Endothelial cell (in vitro differentiated cells): Measurements from ENCODE around the gene DNAH11. TPM values are rescaled to one million over a fixed set of nuclear protein-coding genes. Genes with fewer than 3 reads are reported as not detected.

Experiments used
- DNase-seq: peaks from one replicate; pipeline ENCODE4 v3.0.0; 2021; ENCODE audit warnings: low spot score
- H3K27ac Mint-ChIP-seq: one replicate; pipeline ENCODE4 v1.8.0; 2021; ENCODE audit warnings: mixed read lengths, inconsistent platforms; ENCODE audit not compliant: unreplicated experiment
- H3K27me3 Mint-ChIP-seq: one replicate; pipeline ENCODE4 v1.8.0; 2021; ENCODE audit warnings: mild to moderate bottlenecking, moderate library complexity, mixed read lengths, inconsistent platforms; ENCODE audit not compliant: unreplicated experiment
- H3K36me3 Mint-ChIP-seq: one replicate; pipeline ENCODE4 v1.8.0; 2021; ENCODE audit warnings: mild to moderate bottlenecking, low read depth, mixed read lengths, inconsistent platforms; ENCODE audit not compliant: unreplicated experiment
- H3K4me1 Mint-ChIP-seq: one replicate; pipeline ENCODE4 v1.8.0; 2021; ENCODE audit warnings: mild to moderate bottlenecking, mixed read lengths, inconsistent platforms; ENCODE audit not compliant: unreplicated experiment
- H3K4me3 Mint-ChIP-seq: one replicate; pipeline ENCODE4 v1.8.0; 2021; ENCODE audit warnings: mild to moderate bottlenecking, mixed read lengths, inconsistent platforms; ENCODE audit not compliant: unreplicated experiment
- H3K9me3 Mint-ChIP-seq: one replicate; pipeline ENCODE4 v1.8.0; 2021; ENCODE audit warnings: mixed read lengths, inconsistent platforms; ENCODE audit not compliant: unreplicated experiment
- CTCF ChIP-seq: fragments of 200-600 bp; sonication (generic); IDR thresholded peaks from one replicate; pipeline ENCODE4 v1.5.0; 2021; ENCODE audit warnings: antibody characterized with exemption; ENCODE audit not compliant: unreplicated experiment
- total RNA-seq: library from RNA; stranded (reverse); fragmentation: NEBNext Ultra II Directional; extraction: Animal tissue kit (Norgen Biotek cat#: 25700); gene quantifications from one replicate; pipeline ENCODE4 v1.2.1, GENCODE V29; 2021; ENCODE audit not compliant: unreplicated experiment

The DNAH11 gene
- total RNA-seq, 1 donor from 2014 or later: 0.18 TPM

- no peak overlapping the region for H3K4me3 Mint-ChIP-seq
Measured at GRCh38 chr7:21706131-21706530, 163.3 kb downstream of the DNAH11 start.

GRCh38 chr7:21707566-21707965, 164.7 kb downstream of the DNAH11 start:
- H3K27ac Mint-ChIP-seq: no peak overlapping the region
- no peak for TF ChIP-seq CTCF
- no peaks in the 10 kb centered on the region for H3K36me3 Mint-ChIP-seq
- peaks cover 3% of the 10 kb centered on the region for H3K4me1 Mint-ChIP-seq
- no peak for DNase-seq
- H3K9me3 Mint-ChIP-seq: no peaks in the 10 kb centered on the region
- H3K4me3 Mint-ChIP-seq: no peak overlapping the region
- no peaks in the 10 kb centered on the region for H3K27me3 Mint-ChIP-seq

More at GRCh38 chr7:21706131-21706530, 163.3 kb downstream of the DNAH11 start:
- no peak overlapping the region for H3K27ac Mint-ChIP-seq
- H3K36me3 Mint-ChIP-seq: no peaks in the 10 kb centered on the region
- no peak for TF ChIP-seq CTCF
- peaks cover 3% of the 10 kb centered on the region for H3K4me1 Mint-ChIP-seq
- no peaks in the 10 kb centered on the region for H3K27me3 Mint-ChIP-seq
- no peaks in the 10 kb centered on the region for H3K9me3 Mint-ChIP-seq
- no peak for DNase-seq

- H3K36me3 Mint-ChIP-seq: no peaks in the 10 kb centered on the region
- H3K4me3 Mint-ChIP-seq: no peak overlapping the region
- H3K27me3 Mint-ChIP-seq: no peaks in the 10 kb centered on the region
- DNase-seq: no peak
- TF ChIP-seq CTCF: no peak
- no peaks in the 10 kb centered on the region for H3K9me3 Mint-ChIP-seq
- no peak overlapping the region for H3K27ac Mint-ChIP-seq
- H3K4me1 Mint-ChIP-seq: peaks cover 2% of the 10 kb centered on the region
Measured at GRCh38 chr7:21708096-21708495, 165.3 kb downstream of the DNAH11 start.

GRCh38 chr7:21717323-21717722, 174.5 kb downstream of the DNAH11 start:
- peaks cover 4% of the 10 kb centered on the region for H3K4me1 Mint-ChIP-seq
- H3K4me3 Mint-ChIP-seq: no peak overlapping the region
- DNase-seq: no peak
- no peaks in the 10 kb centered on the region for H3K9me3 Mint-ChIP-seq
- no peaks in the 10 kb centered on the region for H3K36me3 Mint-ChIP-seq
- TF ChIP-seq CTCF: no peak
- H3K27me3 Mint-ChIP-seq: peaks cover 1% of the 10 kb centered on the region
- H3K27ac Mint-ChIP-seq: no peak overlapping the region

- H3K4me1 Mint-ChIP-seq: peaks cover 2% of the 10 kb centered on the region
- H3K9me3 Mint-ChIP-seq: no peaks in the 10 kb centered on the region
- H3K27ac Mint-ChIP-seq: no peak overlapping the region
- DNase-seq: no peak
- no peaks in the 10 kb centered on the region for H3K36me3 Mint-ChIP-seq
- TF ChIP-seq CTCF: no peak
- no peak overlapping the region for H3K4me3 Mint-ChIP-seq
- H3K27me3 Mint-ChIP-seq: no peaks in the 10 kb centered on the region
Measured at GRCh38 chr7:21718391-21718790, 175.6 kb downstream of the DNAH11 start.
